ENCODE results near the gene IQCH. TPM values are rescaled to one million over a fixed set of nuclear protein-coding genes. Genes with fewer than 3 reads are reported as not detected.

Gene IQCH
- 1.7 and 2.7 TPM in 2 replicates for total RNA-seq

DNA sequence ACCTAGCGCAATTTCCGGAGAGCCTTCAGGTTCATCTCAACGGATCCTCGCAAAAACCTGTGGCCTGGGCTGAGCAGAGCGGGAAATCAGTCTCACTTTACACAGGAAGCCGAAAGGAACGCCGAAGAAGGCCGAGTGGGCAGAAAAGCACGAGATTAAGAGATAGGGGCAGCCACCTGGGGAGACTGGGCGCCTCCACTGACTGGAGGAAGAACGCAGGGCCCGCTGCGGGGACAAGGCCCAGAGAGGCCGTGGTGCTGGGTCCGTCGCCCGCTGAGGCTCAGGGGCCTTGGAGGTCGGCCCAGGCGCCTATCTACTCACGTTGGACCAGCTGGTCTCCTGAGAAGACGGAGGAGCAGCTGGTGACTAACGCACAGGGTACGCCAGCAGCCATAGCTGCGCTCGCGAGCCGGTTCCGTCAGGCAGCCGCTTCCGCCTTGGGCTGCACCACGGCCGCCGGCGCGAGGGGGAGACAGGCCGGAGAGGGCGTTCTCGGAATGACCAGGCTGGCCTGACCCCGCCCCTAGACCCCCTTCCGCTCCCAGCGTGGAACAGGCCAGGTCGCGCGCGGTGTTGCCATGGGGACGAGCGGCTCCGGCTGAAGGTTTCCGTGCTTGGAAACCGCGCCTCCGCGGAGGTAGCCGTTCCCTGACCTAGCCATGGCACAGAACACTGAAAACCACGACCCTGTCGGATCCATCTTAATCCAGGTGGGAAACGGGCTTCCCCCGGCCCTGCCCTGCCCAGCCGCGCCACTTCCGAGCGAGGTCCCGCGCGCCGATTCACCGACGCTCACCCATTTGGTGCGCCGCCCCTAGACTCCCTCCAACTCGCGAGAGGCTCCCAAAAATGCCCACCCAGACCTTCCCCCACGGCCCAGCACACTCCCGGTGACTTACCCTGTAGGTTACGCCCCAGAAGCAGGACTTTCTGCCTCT lies at the start of gene IQCH, which contains the start of gene AAGAB:
IQCH (plus strand) TSS at position 549 of the 938 bp plus-strand sequence; CDS start at position 660, 111 bp downstream.
AAGAB (minus strand) TSS at position 424 of the 938 bp plus-strand sequence; CDS start at position 394, 30 bp downstream.

DNA sequence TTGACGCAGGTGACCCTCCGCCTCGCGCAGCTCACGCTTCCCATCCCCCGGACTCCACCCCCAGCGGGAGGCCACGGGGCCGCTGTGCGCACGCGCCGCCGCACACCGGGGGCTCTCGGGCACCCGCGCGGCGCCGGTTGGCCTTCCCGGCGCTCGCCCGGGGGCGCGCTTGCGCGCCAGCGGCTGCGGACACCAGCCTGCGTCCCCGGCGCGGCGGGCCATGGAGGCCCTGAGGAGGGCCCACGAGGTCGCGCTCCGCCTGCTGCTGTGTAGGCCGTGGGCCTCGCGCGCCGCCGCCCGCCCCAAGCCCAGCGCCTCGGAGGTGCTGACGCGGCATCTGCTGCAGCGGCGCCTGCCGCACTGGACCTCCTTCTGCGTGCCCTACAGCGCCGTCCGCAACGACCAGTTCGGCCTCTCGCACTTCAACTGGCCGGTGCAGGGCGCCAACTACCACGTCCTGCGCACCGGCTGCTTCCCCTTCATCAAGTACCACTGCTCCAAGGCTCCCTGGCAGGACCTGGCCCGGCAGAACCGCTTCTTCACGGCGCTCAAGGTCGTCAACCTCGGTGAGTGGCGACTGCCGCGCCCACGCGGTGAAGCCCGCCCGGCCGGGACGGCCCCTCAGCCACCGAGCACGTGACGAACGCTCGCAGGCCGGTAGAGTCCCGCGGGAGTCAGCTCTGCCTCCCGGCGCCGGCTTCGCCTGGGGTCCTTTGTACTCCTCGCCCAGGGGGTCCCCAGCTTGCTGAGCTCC lies 266.6 kb downstream of the IQCH start, which contains the start of gene C15orf61:
C15orf61 (plus strand) TSS at position 103 of the 754 bp plus-strand sequence; CDS start at position 221, 118 bp downstream.

DNA sequence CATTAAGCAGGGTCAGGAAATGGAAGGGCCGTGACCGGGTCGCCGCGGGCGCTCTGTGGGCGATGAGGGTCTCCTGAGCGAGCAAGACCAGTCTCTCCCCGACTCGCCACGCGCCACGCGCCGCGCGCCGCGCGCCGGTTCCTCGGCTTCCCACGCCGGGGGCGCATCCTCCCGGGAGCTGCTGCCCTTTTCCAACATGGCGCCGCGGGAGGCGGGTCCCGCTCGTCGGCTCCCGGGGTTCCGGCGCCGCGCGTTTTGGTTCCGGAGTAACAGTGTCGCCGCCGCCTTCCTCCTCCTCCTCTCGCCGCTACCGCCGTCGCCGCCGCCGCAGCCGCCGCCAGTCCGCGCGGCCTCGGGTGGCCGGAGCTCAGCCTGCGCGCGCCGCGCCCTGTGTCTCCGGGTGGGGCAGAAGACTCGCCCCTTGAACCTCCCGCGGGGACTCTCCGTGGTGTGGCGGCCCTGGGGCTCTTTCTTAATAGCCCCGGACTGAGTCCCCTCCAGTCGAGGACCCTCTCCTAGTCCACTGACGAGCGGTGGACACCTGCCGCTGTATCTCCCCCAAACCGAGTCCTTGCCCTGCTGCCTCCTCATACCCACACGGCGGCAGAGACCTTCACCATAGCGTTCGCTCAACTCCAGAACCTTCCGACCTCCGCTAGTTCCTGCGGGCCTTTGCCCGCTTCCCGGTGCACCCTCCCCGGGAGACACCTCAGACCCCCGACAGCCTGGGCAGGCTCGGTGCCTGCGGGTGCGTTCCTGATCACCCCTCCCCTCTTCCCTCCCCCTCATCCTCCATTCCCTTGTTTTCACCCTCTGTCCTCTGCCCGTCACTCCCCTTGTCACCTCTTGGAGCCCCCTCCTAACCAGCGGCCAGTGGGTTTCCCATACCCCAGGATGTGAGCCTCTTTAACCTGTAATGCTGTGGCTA lies 288.1 kb downstream of the IQCH start, which contains the start of gene MAP2K5:
MAP2K5 (plus strand) TSS at position 284 of the 928 bp plus-strand sequence; CDS start at position 917, 633 bp downstream.

Other genes starting within 250 kb of the IQCH start
- gene SMAD3, start 189.2 kb upstream of the IQCH start, total RNA-seq = 20.7 and 23.4 TPM in 2 replicates
- gene AAGAB, start 125 bp upstream of the IQCH start, total RNA-seq = 64.6 and 68.4 TPM in 2 replicates